COLO829 (cell line): ENCODE measurements around the gene HMGCS2.
"Not testable (repeated sequence)": the region's sequence is repeated elsewhere in the genome, so short reads cannot be mapped to it uniquely, and the experiment has no call there.

Experiments used
- DNase-seq: peaks from one replicate; pipeline ENCODE4 v3.0.0; 2012; ENCODE audit warnings: low spot score

The HMGCS2 gene

GRCh38 chr1:119729044-119729443 lies 39.7 kb downstream of the HMGCS2 start:
- DNase-seq = no peak

- DNase-seq = no peak
Measured at GRCh38 chr1:119727991-119728390, 40.7 kb downstream of the HMGCS2 start.

- no peak for DNase-seq
Measured at GRCh38 chr1:119725626-119726025, 43.1 kb downstream of the HMGCS2 start.

- no peak for DNase-seq
Measured at GRCh38 chr1:119724611-119725218, 44.0 kb downstream of the HMGCS2 start.

- DNase-seq = no peak
Measured at GRCh38 chr1:119721896-119722295, 46.8 kb downstream of the HMGCS2 start.

GRCh38 chr1:119720866-119721440 lies 47.8 kb downstream of the HMGCS2 start:
- DNase-seq = no peak

- no peak for DNase-seq
Measured at GRCh38 chr1:119718972-119719371, 49.7 kb downstream of the HMGCS2 start.

GRCh38 chr1:119718409-119718808 lies 50.3 kb downstream of the HMGCS2 start:
- DNase-seq = no peak

- DNase-seq = no peak
Measured at GRCh38 chr1:119715542-119715941, 53.2 kb downstream of the HMGCS2 start.

- DNase-seq = no peak
Measured at GRCh38 chr1:119714583-119714982, 54.1 kb downstream of the HMGCS2 start.

GRCh38 chr1:119713749-119714456 lies 54.8 kb downstream of the HMGCS2 start:
- DNase-seq = no peak

GRCh38 chr1:119713039-119713748 lies 55.5 kb downstream of the HMGCS2 start:
- DNase-seq = no peak

- peak; percentile 30 for DNase-seq
Measured at GRCh38 chr1:119712342-119713038, 56.2 kb downstream of the HMGCS2 start.

GRCh38 chr1:119711804-119712341 lies 56.8 kb downstream of the HMGCS2 start, which contains the start of gene PHGDH:
PHGDH (plus strand) TSS chr1:119711934; CDS start chr1:119712023, 89 bp downstream.
- DNase-seq = peak; percentile 89

- not testable (repeated sequence) for DNase-seq
Measured at GRCh38 chr1:119711356-119711803, 57.3 kb downstream of the HMGCS2 start.

- not testable (repeated sequence) for DNase-seq
Measured at GRCh38 chr1:119706599-119706998, 62.1 kb downstream of the HMGCS2 start.

GRCh38 chr1:119703666-119704450 lies 64.8 kb downstream of the HMGCS2 start:
- no peak for DNase-seq

GRCh38 chr1:119702384-119702783 lies 66.3 kb downstream of the HMGCS2 start:
- DNase-seq = no peak

- DNase-seq = no peak
Measured at GRCh38 chr1:119701659-119702058, 67.0 kb downstream of the HMGCS2 start.

- DNase-seq = no peak
Measured at GRCh38 chr1:119700326-119700725, 68.4 kb downstream of the HMGCS2 start.
